Neural crest cell (in vitro differentiated cells): ENCODE results near the gene TULP4. TPM values are rescaled to one million over a fixed set of nuclear protein-coding genes. Genes with fewer than 3 reads are reported as not detected.
"Not testable (repeated sequence)": the region's sequence is repeated elsewhere in the genome, so short reads cannot be mapped to it uniquely, and the experiment has no call there.

Experiments
- DNase-seq: peaks from one replicate; pipeline ENCODE4 v3.0.0; 2021; ENCODE audit warnings: low read depth, mixed read lengths, low spot score
- H3K27ac Mint-ChIP-seq: one replicate; pipeline ENCODE4 v1.8.0; 2021; ENCODE audit warnings: mild to moderate bottlenecking, mixed read lengths; ENCODE audit not compliant: unreplicated experiment
- H3K27me3 Mint-ChIP-seq: 2 replicates; pipeline ENCODE4 v1.8.0; 2021; ENCODE audit warnings: low read depth, mild to moderate bottlenecking, mixed read lengths
- H3K36me3 Mint-ChIP-seq: 2 replicates; pipeline ENCODE4 v1.8.0; 2021; ENCODE audit warnings: low read depth, mild to moderate bottlenecking, mixed read lengths
- H3K4me1 Mint-ChIP-seq: 2 replicates; pipeline ENCODE4 v1.8.0; 2021; ENCODE audit warnings: mixed read lengths
- H3K4me3 Mint-ChIP-seq: one replicate; pipeline ENCODE4 v1.8.0; 2021; ENCODE audit warnings: mild to moderate bottlenecking, mixed read lengths
- H3K9me3 Mint-ChIP-seq: 2 replicates; pipeline ENCODE4 v1.8.0; 2021; ENCODE audit warnings: mixed read lengths
- CTCF ChIP-seq: fragments of 200-600 bp; sonication (generic); conservative IDR thresholded peaks from 2 replicates; pipeline ENCODE4 v1.5.0; 2021; ENCODE audit warnings: antibody characterized with exemption, mild to moderate bottlenecking
- total RNA-seq: library from RNA; stranded (reverse); gene quantifications from 2 replicates; pipeline ENCODE4 v1.2.1, GENCODE V29; 2021

TULP4 gene
- total RNA-seq, 1 donor from 2014 or later: 115 TPM

- Mint-ChIP-seq H3K4me3 (no peak overlapping the region), H3K27ac (no peak overlapping the region), H3K36me3 (peaks cover 34% of the 10 kb centered on the region), H3K4me1 (no peaks in the 10 kb centered on the region), H3K27me3 (no peaks in the 10 kb centered on the region), H3K9me3 (peaks cover 9% of the 10 kb centered on the region)
- TF ChIP-seq CTCF: no peak
- DNase-seq: no peak
Measured at GRCh38 chr6:158389193-158389919, 77.1 kb downstream of the TULP4 start.

GRCh38 chr6:158391276-158391675 lies 79.0 kb downstream of the TULP4 start:
- no peak overlapping the region for H3K4me3 Mint-ChIP-seq
- no peak for TF ChIP-seq CTCF
- H3K27ac Mint-ChIP-seq: no peak overlapping the region
- no peak for DNase-seq
- H3K27me3 Mint-ChIP-seq: no peaks in the 10 kb centered on the region
- peaks cover 7% of the 10 kb centered on the region for H3K4me1 Mint-ChIP-seq
- peaks cover 9% of the 10 kb centered on the region for H3K9me3 Mint-ChIP-seq
- H3K36me3 Mint-ChIP-seq: peaks cover 38% of the 10 kb centered on the region

- not testable (repeated sequence) for H3K4me1 Mint-ChIP-seq, H3K9me3 Mint-ChIP-seq, H3K27me3 Mint-ChIP-seq, DNase-seq, H3K27ac Mint-ChIP-seq, H3K4me3 Mint-ChIP-seq
- peaks cover 38% of the 10 kb centered on the region for H3K36me3 Mint-ChIP-seq
Measured at GRCh38 chr6:158391977-158392376, 79.7 kb downstream of the TULP4 start.

- Mint-ChIP-seq H3K36me3 (peaks cover 33% of the 10 kb centered on the region), H3K9me3 (peaks cover 9% of the 10 kb centered on the region), H3K4me3 (no peak overlapping the region), H3K27me3 (no peaks in the 10 kb centered on the region), H3K27ac (no peak overlapping the region), H3K4me1 (peaks cover 8% of the 10 kb centered on the region)
- DNase-seq: no peak
- TF ChIP-seq CTCF: no peak
Measured at GRCh38 chr6:158396136-158396535, 83.9 kb downstream of the TULP4 start.

GRCh38 chr6:158397578-158397977 lies 85.3 kb downstream of the TULP4 start:
- peaks cover 20% of the 10 kb centered on the region for H3K36me3 Mint-ChIP-seq

More at GRCh38 chr6:158397578-158397977, 85.3 kb downstream of the TULP4 start:
- Mint-ChIP-seq H3K27me3 (no peaks in the 10 kb centered on the region), H3K9me3 (peaks cover 7% of the 10 kb centered on the region), H3K4me3 (no peak overlapping the region), H3K27ac (no peak overlapping the region), H3K4me1 (peaks cover 8% of the 10 kb centered on the region)
- DNase-seq: no peak
- TF ChIP-seq CTCF: no peak
